Activated T-helper 2 cell treated with anti-CD3 and anti-CD28 coated beads, Interferon-gamma antibody, Interleukin-2, Interleukin-4, amounts not matched to agents 10 μg/mL and 5 μg/mL and 100 μg/mL, durations not matched to agents 14 hours and 24 hours and 36 hours (primary cell): ENCODE results near the gene CELA3A. TPM values are rescaled to one million over a fixed set of nuclear protein-coding genes. Genes with fewer than 3 reads are reported as not detected.

Source experiments
- DNase-seq: peaks from one replicate; pipeline ENCODE4 v3.0.0; 2021; ENCODE audit warnings: low spot score
- H3K27ac Mint-ChIP-seq: one replicate; pipeline ENCODE4 v1.8.0; 2021; ENCODE audit warnings: mixed read lengths
- H3K27me3 Mint-ChIP-seq: one replicate; pipeline ENCODE4 v1.8.0; 2021; ENCODE audit warnings: low read depth, mixed read lengths
- H3K36me3 Mint-ChIP-seq: one replicate; pipeline ENCODE4 v1.8.0; 2021; ENCODE audit warnings: low read depth, mixed read lengths
- H3K4me1 Mint-ChIP-seq: one replicate; pipeline ENCODE4 v1.8.0; 2021; ENCODE audit warnings: low read depth, mixed read lengths
- H3K4me3 Mint-ChIP-seq: one replicate; pipeline ENCODE4 v1.8.0; 2021; ENCODE audit warnings: low read depth, mild to moderate bottlenecking, moderate library complexity, mixed read lengths
- H3K9me3 Mint-ChIP-seq: one replicate; pipeline ENCODE4 v1.8.0; 2021; ENCODE audit warnings: mixed read lengths
- intact Hi-C: fragments of 100-400 bp; cut with micrococcal nuclease; formaldehyde crosslinking; loops from one replicate; pipeline ENCODE4 v1.15.1; 2023
- total RNA-seq: library from RNA; stranded (reverse); gene quantifications from 2 replicates; pipeline ENCODE4 v1.2.3, GENCODE V29; 2022

Gene CELA3A
- total RNA-seq, 1 donor from 2014 or later, result not detected

DNA sequence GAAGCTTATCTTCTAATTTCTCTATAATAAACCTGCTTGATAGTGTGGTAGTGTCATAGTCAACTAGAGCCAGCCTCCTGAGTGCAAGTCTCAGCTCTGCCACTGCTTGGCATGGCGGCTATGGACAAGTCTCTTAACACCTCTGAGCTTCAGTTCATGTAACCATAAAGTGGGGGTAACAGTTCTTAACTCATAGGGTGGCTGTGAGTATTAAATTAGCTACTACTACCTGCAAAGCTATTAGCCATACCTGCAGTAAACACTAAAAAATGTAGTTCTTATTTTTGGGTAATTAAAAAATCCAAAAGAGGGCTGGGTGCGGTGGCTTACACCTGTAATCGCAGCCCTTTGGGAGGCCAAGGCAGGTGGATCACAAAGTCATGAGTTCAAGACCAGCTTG, 48.9 kb downstream of the CELA3A start:
- Mint-ChIP-seq H3K9me3 (peaks cover 3% of the 10 kb centered on the region), H3K27me3 (no peaks in the 10 kb centered on the region), H3K36me3 (peaks cover 20% of the 10 kb centered on the region), H3K4me3 (no peak overlapping the region), H3K4me1 (peaks cover 46% of the 10 kb centered on the region), H3K27ac (no peak overlapping the region)
- intact Hi-C loops, result loop anchor here (5.0 kb wide), 1 partner anchor 268 kb away; the partner anchor contains the start of gene USP48
- no peak for DNase-seq

DNA sequence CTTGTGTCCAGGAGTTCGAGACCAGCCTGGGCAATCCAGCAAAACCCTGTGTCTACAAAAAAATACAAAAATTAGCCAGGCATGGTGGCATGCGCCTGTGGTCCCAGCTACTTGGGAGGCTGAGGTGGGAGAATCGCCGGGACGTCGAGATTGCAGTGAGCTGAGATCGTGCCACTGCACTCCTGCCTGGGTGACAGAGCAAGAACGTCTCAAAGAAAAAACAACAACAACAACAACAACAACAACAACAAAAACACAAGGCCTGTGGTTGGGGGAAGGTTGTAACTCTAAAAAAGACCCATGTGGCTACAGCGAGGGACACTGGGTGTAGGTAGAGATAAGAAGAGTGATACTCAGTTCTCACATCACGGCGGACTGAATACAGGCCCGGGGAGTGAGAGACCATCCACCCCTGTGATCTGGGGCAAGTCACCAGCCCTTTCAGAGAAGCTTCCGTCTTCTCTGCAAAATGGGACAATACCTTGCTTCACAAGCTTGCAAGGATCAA, 50.2 kb downstream of the CELA3A start:
- Mint-ChIP-seq H3K4me3 (peak overlapping the region; percentile 86), H3K9me3 (no peaks in the 10 kb centered on the region), H3K27me3 (no peaks in the 10 kb centered on the region), H3K4me1 (peaks cover 51% of the 10 kb centered on the region), H3K36me3 (peaks cover 30% of the 10 kb centered on the region), H3K27ac (peak overlapping the region; percentile 93)
- intact Hi-C loops, result loop anchor here (5.0 kb wide), 1 partner anchor 269 kb away; the partner anchor contains the start of gene USP48
- DNase-seq, result no peak

DNA sequence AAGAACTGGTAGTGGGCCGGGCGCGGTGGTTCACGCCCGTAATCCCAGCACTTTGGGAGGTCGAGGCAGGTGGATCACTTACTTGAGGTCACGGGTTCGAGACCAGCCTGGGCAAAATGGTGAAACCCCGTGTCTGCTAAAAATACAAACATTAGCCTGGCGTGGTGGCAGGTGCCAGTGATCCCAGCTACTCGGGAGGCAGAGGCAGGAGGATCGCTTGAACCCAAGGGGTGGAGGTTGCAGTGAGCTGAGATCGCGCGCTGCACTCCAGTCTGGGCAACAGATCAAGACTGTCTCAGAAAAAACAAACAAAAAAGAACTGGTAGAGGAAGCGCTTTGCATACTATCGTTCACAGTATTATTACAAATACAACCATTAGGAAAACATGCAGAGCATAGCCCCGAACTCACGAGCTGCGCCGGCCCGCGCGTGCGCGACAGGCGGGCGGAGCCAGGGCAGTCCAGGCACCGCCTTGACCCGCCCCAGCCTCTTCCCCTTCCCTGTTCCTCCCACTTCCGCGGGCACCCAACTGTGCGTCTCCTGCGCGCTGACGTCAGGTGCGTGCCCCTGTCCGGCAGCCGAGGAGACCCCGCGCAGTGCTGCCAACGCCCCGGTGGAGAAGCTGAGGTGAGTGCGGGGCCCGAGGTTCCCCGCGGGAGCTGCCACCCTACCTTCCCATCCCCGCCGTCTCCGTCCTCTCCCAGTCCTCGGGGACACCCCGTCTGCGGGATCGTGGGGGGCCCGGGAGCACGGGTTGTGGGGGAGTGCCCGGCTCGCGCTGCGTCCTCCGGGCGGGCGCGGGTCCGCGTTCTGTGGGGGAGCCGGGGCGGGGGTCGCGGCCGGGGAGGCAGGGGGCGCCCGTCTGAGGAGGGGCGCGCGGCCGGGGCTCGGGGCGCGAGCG, 50.9 kb downstream of the CELA3A start, which contains the start of gene CDC42:
Gene CDC42 (plus strand): TSS at position 595 of the 902 bp plus-strand sequence. CDS start 25,770 bp downstream, outside the sequence.
- intact Hi-C loops, result loop anchor here (1.0 to 5.0 kb wide), 3 partner anchors 27 to 270 kb away; partner anchors contain the start of gene USP48
- Mint-ChIP-seq H3K27me3 (no peaks in the 10 kb centered on the region), H3K4me1 (peaks cover 52% of the 10 kb centered on the region), H3K4me3 (peak within 1 kb of the TSS; percentile 98), H3K36me3 (peaks cover 36% of the 10 kb centered on the region), H3K9me3 (no peaks in the 10 kb centered on the region), H3K27ac (peak within 1 kb of the TSS; percentile 99)
- peak; percentile 96 for DNase-seq

DNA sequence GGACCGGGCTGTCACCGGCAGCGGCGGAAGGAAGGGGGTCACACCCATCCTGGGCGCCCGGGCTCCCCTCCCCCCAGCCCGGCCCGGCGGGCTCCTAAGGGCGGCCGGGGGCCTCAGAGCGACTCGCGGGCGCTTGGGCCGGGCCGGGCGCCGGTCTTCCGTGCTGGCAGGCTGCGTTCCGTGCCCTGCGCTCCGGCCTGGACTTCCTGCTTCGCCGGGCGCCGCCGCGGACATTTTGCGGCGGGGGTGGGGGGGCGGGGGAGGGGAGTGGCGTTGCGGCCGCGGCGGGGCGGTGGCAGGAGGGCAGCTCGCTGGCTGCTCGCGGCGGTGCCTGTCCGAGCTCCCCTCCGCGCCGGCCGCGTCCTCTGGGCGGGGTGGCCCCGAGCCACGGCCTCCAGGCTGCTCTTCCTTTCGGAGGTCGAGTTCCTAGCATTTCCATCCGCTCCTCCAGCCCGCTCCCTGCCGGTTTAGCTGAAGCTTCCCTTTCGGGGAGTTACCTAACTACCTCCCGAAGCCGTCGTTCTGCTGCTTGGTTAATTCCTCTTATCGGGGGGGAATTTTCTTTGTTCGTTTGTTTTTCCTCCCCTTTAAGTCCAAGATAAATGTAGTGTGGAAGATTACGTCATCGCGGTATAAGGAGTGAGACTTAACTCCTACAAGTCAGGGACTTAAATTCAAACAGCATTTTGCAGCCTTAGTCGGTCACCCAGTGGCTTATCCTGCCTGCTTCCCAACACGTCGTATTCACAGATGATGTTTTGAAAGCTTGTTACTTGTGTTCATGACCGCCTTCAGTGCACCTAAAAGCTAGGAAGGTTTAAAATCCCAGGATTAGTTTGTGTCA, 51.8 kb downstream of the CELA3A start:
- Mint-ChIP-seq H3K4me3 (peak overlapping the region; percentile 98), H3K9me3 (no peaks in the 10 kb centered on the region), H3K36me3 (peaks cover 45% of the 10 kb centered on the region), H3K27ac (peak overlapping the region; percentile 99), H3K27me3 (no peaks in the 10 kb centered on the region), H3K4me1 (peaks cover 52% of the 10 kb centered on the region)
- peak; percentile 56 for DNase-seq
- intact Hi-C loops, result loop anchor here (1.0 to 5.0 kb wide), 3 partner anchors 28 to 271 kb away; partner anchors contain the start of gene USP48

DNA sequence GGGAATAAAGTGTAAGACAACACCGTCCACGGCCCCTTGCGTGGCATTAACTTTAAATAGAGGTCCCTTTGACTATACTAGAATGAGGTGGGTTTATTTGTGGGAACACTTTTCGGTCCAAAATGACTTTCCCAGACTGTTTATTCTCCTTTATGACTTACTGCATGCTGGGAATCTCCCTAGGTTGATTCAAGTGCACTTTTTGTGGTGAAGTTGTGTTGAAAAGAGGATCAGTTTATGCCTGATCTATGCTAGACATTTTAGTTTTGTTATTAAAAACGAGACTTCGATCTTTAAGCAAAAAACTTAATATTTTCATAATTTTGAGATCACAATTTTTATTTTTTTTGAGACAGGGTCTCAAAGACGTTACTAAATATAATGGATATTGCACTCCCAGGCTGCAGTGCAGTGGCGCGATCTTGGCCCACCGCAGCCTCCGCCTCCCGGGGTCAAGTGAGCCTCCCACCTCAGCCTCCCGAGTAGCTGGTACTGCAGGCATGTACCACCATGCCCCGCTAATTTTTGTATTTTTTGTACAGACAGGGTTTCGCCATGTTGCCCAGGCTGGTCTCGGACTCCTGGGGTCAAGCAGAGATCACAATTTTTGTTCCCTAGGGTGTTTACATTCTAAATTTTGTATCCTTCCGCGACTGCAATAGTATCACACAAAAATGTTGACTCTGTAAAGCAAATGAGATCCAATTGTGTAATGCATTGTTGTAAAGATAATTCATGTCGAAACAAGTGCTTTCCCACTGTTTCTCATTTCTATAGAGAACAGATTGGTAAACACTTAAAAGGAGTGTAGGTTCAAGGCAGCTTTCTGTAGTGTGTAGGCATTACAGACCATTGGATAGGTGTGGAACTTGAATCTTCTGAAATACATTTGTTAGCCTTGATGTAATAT, 52.7 kb downstream of the CELA3A start:
- DNase-seq, result no peak
- Mint-ChIP-seq H3K4me1 (peaks cover 43% of the 10 kb centered on the region), H3K9me3 (no peaks in the 10 kb centered on the region), H3K36me3 (peaks cover 47% of the 10 kb centered on the region), H3K4me3 (peak overlapping the region; percentile 98), H3K27ac (peak overlapping the region; percentile 99), H3K27me3 (no peaks in the 10 kb centered on the region)
- intact Hi-C loops, result loop anchor here (1.0 to 5.0 kb wide), 4 partner anchors 29 to 272 kb away; partner anchors contain the start of gene USP48

DNA sequence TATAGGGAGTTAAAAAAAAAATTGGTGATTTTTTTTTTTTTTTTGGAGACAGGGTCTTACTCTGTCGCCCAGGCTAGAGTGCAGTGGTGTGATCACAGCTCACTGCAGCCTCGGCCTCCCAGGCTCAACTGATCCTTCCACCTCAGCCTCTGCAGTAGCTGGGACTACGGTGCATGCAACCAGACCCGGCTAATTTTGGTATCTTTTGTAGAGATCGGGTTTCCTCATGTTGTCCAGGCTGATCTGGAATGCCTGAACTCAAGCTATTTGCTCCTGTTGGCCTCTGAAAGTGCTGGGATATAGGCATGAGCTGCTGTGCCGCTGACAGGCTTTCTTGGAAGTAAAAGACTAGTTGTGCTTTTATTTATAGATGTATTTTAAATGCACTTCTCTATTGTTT, 54.0 kb downstream of the CELA3A start:
- peaks cover 53% of the 10 kb centered on the region for H3K36me3 Mint-ChIP-seq
- intact Hi-C loops, result loop anchor here (2.0 kb wide), 1 partner anchor 33 kb away; no protein-coding TSS in a partner anchor
- DNase-seq, result no peak
- H3K9me3 Mint-ChIP-seq, result no peaks in the 10 kb centered on the region
- peaks cover 49% of the 10 kb centered on the region for H3K4me1 Mint-ChIP-seq
- H3K27ac Mint-ChIP-seq, result no peak overlapping the region
- H3K27me3 Mint-ChIP-seq, result no peaks in the 10 kb centered on the region
- H3K4me3 Mint-ChIP-seq, result peak overlapping the region; percentile 68

DNA sequence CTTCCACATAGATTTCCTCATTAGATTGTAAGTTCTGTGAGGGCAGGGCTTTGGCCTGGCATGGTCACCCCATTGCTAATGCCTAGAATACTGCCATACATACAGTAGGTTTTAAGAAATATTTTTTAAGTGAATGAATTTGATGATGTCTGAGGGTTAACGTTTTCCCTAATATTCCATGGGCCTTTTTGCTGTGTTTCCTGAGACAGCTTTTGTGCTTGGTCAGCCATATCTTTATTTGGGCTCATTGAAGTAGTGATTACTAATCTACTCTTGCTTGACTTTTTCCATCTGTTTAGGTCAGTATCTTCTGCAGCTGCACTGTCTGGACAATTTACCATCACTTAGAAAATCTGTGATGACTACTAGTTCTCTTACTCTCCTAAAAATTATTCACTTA, 54.6 kb downstream of the CELA3A start:
- intact Hi-C loops, result no loop called here
- Mint-ChIP-seq H3K36me3 (peaks cover 56% of the 10 kb centered on the region), H3K4me1 (peaks cover 52% of the 10 kb centered on the region), H3K27ac (peak overlapping the region; percentile 3), H3K9me3 (no peaks in the 10 kb centered on the region), H3K27me3 (no peaks in the 10 kb centered on the region), H3K4me3 (peak overlapping the region; percentile 23)
- no peak for DNase-seq

DNA sequence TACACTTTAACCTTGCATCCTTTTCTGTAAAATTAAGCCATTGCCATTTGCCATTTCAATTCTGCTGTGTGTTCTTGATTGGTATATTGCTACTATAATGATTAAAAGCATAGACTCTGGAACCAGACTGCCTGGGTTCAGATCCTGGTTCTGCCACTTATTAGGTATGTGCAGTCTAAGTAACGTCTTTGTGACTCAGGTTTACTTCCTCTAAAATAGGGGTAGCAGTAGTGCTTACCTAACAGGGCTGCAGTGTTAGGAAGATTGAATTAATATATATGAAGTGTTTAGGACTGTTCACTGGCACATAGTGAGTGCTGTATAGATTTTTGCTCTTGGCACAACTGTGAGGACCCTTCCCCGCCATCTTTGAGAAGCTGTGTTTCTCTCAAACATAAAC, 55.5 kb downstream of the CELA3A start:
- Mint-ChIP-seq H3K4me3 (no peak overlapping the region), H3K9me3 (no peaks in the 10 kb centered on the region), H3K27me3 (no peaks in the 10 kb centered on the region), H3K27ac (no peak overlapping the region), H3K36me3 (peaks cover 56% of the 10 kb centered on the region), H3K4me1 (peaks cover 50% of the 10 kb centered on the region)
- intact Hi-C loops, result no loop called here
- DNase-seq, result no peak

DNA sequence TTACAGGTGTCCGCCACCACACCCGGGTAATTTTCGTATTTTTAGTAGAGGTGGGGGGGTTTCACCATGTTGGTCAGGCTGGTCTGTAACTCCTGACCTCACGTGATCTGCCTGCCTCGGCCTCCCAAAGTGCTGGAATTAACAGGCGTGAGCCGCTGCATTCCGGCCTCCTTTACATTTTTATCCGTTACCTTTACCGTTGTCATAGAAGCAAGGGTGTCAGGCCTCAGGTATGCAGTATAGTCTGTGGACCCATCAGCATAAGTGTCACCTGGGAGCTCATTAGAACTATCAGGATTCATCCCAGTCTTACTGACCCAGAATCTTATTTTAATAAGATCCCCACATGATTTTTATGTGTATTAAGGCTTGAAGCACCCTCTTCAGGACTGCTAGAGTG, 56.4 kb downstream of the CELA3A start:
- Mint-ChIP-seq H3K4me1 (peaks cover 54% of the 10 kb centered on the region), H3K4me3 (no peak overlapping the region), H3K36me3 (peaks cover 63% of the 10 kb centered on the region), H3K9me3 (no peaks in the 10 kb centered on the region), H3K27me3 (no peaks in the 10 kb centered on the region), H3K27ac (no peak overlapping the region)
- intact Hi-C loops, result no loop called here
- no peak for DNase-seq
